WTC11 (cell line): ENCODE data around the gene SURF6. TPM values are rescaled to one million over a fixed set of nuclear protein-coding genes. Genes with fewer than 3 reads are reported as not detected.

Source experiments
- ATAC-seq: fragments of 200-7000 bp; cut with Tn5 transposase; 2 replicates; pipeline ENCODE4 v1.10.0; 2021; ENCODE audit warnings: mild to moderate bottlenecking, moderate library complexity
- CTCF ChIA-PET: fragments of 300-600 bp; sonication (Branson Sonifier 250); formaldehyde crosslinking; loops from one replicate; lab custom pipeline; 2021; ENCODE audit warnings: antibody characterized with exemption; lab: Charles Lee
- POLR2A ChIA-PET: fragments of 350-600 bp; sonication (Branson Sonifier 250); formaldehyde crosslinking; loops from one replicate; lab custom pipeline; 2021; ENCODE audit warnings: antibody characterized with exemption; lab: Charles Lee
- DNase-seq: peaks from one replicate; pipeline ENCODE4 v3.0.0; 2021; ENCODE audit warnings: low spot score
- H3K27ac Mint-ChIP-seq: 2 replicates; pipeline ENCODE4 v1.8.0; 2021; ENCODE audit warnings: mixed read lengths
- H3K27me3 Mint-ChIP-seq: 2 replicates; pipeline ENCODE4 v1.8.0; 2021; ENCODE audit warnings: low read depth, mild to moderate bottlenecking, moderate library complexity, mixed read lengths
- H3K36me3 Mint-ChIP-seq: 2 replicates; pipeline ENCODE4 v1.8.0; 2021; ENCODE audit warnings: mixed read lengths
- H3K4me1 Mint-ChIP-seq: 2 replicates; pipeline ENCODE4 v1.8.0; 2022; ENCODE audit warnings: mixed read lengths
- H3K4me3 Mint-ChIP-seq: 2 replicates; pipeline ENCODE4 v1.8.0; 2021; ENCODE audit warnings: mild to moderate bottlenecking, moderate library complexity, mixed read lengths
- H3K9me3 Mint-ChIP-seq: 2 replicates; pipeline ENCODE4 v1.8.0; 2021; ENCODE audit warnings: mixed read lengths
- ARID4B ChIP-seq: sonication (generic); formaldehyde crosslinking; IDR thresholded peaks from 2 replicates; pipeline ENCODE4 v1.8.0; 2023; ENCODE audit warnings: missing genetic modification reagents, mild to moderate bottlenecking, borderline replicate concordance
- ATF1 ChIP-seq: sonication (generic); formaldehyde crosslinking; IDR thresholded peaks from 2 replicates; pipeline ENCODE4 v1.8.1; 2023; ENCODE audit warnings: mild to moderate bottlenecking, moderate library complexity, missing genetic modification reagents
- ERG ChIP-seq: fragments of 250-450 bp; sonication (Bioruptor Pico); IDR thresholded peaks from 2 replicates; pipeline ENCODE4 v1.8.0; 2021; ENCODE audit warnings: mild to moderate bottlenecking
- FOXJ3 ChIP-seq: sonication (generic); formaldehyde crosslinking; IDR thresholded peaks from 2 replicates; pipeline ENCODE4 v1.9.0; 2021; ENCODE audit warnings: missing genetic modification reagents, mild to moderate bottlenecking, borderline replicate concordance
- FOXP1 ChIP-seq: sonication (generic); formaldehyde crosslinking; IDR thresholded peaks from 2 replicates; pipeline ENCODE4 v1.8.0; 2022; ENCODE audit warnings: missing genetic modification reagents, mild to moderate bottlenecking, moderate library complexity, borderline replicate concordance
- FOXP4 ChIP-seq: sonication (generic); formaldehyde crosslinking; IDR thresholded peaks from 2 replicates; pipeline ENCODE4 v1.8.0; 2022; ENCODE audit warnings: mild to moderate bottlenecking, missing genetic modification reagents
- HMGA2 ChIP-seq: fragments of 250-450 bp; sonication (Bioruptor Pico); IDR thresholded peaks from 2 replicates; pipeline ENCODE4 v1.4.0; 2021; ENCODE audit warnings: mild to moderate bottlenecking, moderate library complexity
- JAZF1 ChIP-seq: fragments of 250-450 bp; sonication (Bioruptor Pico); IDR thresholded peaks from 2 replicates; pipeline ENCODE4 v1.9.0; 2021; ENCODE audit warnings: moderate library complexity, mild to moderate bottlenecking, inconsistent platforms
- MLX ChIP-seq: sonication (generic); formaldehyde crosslinking; IDR thresholded peaks from 2 replicates; pipeline ENCODE4 v1.8.1; 2023; ENCODE audit warnings: mild to moderate bottlenecking, missing genetic modification reagents, moderate library complexity
- NR3C1 ChIP-seq: sonication (generic); formaldehyde crosslinking; conservative IDR thresholded peaks from 2 replicates; pipeline ENCODE4 v1.8.1; 2023; ENCODE audit warnings: low read depth, mild to moderate bottlenecking, missing genetic modification reagents
- OVOL2 ChIP-seq: fragments of 250-450 bp; sonication (Bioruptor Pico); IDR thresholded peaks from 2 replicates; pipeline ENCODE4 v1.9.0; 2021; ENCODE audit warnings: mild to moderate bottlenecking, borderline replicate concordance
- SMAD4 ChIP-seq: sonication (generic); formaldehyde crosslinking; IDR thresholded peaks from 2 replicates; pipeline ENCODE4 v1.8.0; 2022; ENCODE audit warnings: mild to moderate bottlenecking, missing genetic modification reagents
- ZBTB21 ChIP-seq: sonication (generic); formaldehyde crosslinking; IDR thresholded peaks from 2 replicates; pipeline ENCODE4 v1.8.1; 2023; ENCODE audit warnings: mild to moderate bottlenecking, missing genetic modification reagents, borderline replicate concordance
- ZMAT4 ChIP-seq: fragments of 250-450 bp; sonication (Bioruptor Pico); IDR thresholded peaks from 2 replicates; pipeline ENCODE4 v1.9.0; 2021; ENCODE audit warnings: mild to moderate bottlenecking
- ZNF232 ChIP-seq: sonication (generic); formaldehyde crosslinking; IDR thresholded peaks from 2 replicates; pipeline ENCODE4 v1.8.0; 2022; ENCODE audit warnings: mild to moderate bottlenecking, missing genetic modification reagents
- ZNF396 ChIP-seq: fragments of 250-450 bp; sonication (Bioruptor Pico); IDR thresholded peaks from 2 replicates; pipeline ENCODE4 v1.8.0; 2021; ENCODE audit warnings: mild to moderate bottlenecking, moderate library complexity, borderline replicate concordance
- ZNF423 ChIP-seq: fragments of 250-450 bp; sonication (Bioruptor Pico); IDR thresholded peaks from 2 replicates; pipeline ENCODE4 v2.1.2; 2022; ENCODE audit warnings: mild to moderate bottlenecking, moderate library complexity
- total RNA-seq: library from RNA; stranded (reverse); gene quantifications from 3 replicates; pipeline ENCODE4 v1.2.3, GENCODE V29; 2021

Gene SURF6
- total RNA-seq, 1 experiment from 2014 or later: 67.2 TPM

- DNase-seq (peak; percentile 56), ATAC-seq (peak; percentile 38)
- Mint-ChIP-seq H3K4me3 (0 out of 2 replicates have a peak overlapping the region, but pooled peaks have one; percentile 4), H3K4me1 (peaks cover 16% of the 10 kb centered on the region), H3K27me3 (no peaks in the 10 kb centered on the region), H3K27ac (no peak overlapping the region), H3K36me3 (peaks cover 45% of the 10 kb centered on the region), H3K9me3 (no peaks in the 10 kb centered on the region)
- ChIA-PET CTCF (interaction anchor here (1.2 to 1.4 kb wide), 2 partner anchors 17 to 18 kb away, joined by 3 to 7 read pairs; no protein-coding TSS in a partner anchor), POLR2A (no interaction called here)
- TF ChIP-seq ZBTB21 (no peak), ZNF396 (CRISPR knock-in tag) (no peak), ZMAT4 (CRISPR knock-in tag) (no peak), MLX (CRISPR knock-in tag) (no peak), ATF1 (CRISPR knock-in tag) (no peak), JAZF1 (CRISPR knock-in tag) (no peak), ZNF423 (CRISPR knock-in tag) (no peak), OVOL2 (CRISPR knock-in tag) (no peak), SMAD4 (CRISPR knock-in tag) (no peak), FOXJ3 (CRISPR knock-in tag) (no peak), FOXP4 (no peak), NR3C1 (no peak), ERG (CRISPR knock-in tag) (no peak), HMGA2 (CRISPR knock-in tag) (no peak), ARID4B (CRISPR knock-in tag) (no peak), ZNF232 (CRISPR knock-in tag) (no peak), FOXP1 (CRISPR knock-in tag) (no peak)
Measured at GRCh38 chr9:133359399-133360175, 23.6 kb upstream of the SURF6 start.
